HG03196 (cell line): ENCODE measurements around the gene ARL16.

Source experiments
- ATAC-seq: cut with Tn5 transposase; IDR thresholded peaks from one replicate; pipeline ENCODE4 v1.9.1; 2021; ENCODE audit not compliant: unreplicated experiment

The ARL16 gene

GRCh38 chr17:81683584-81684441 is at the start of gene ARL16, which contains the start of gene HGS:
TSS of gene ARL16 (minus strand) at chr17:81683797. CDS start at chr17:81683753, 44 bp downstream.
TSS of gene HGS (plus strand) at chr17:81684011. CDS start at chr17:81684067, 56 bp downstream.
- ATAC-seq, result peak; percentile 88

- ATAC-seq, result no peak
These were observed 43.9 kb upstream of the ARL16 start for GRCh38 chr17:81727324-81728031.

GRCh38 chr17:81726004-81726403 is 42.4 kb upstream of the ARL16 start:
- no peak for ATAC-seq

- no peak for ATAC-seq
These were observed 41.8 kb upstream of the ARL16 start for GRCh38 chr17:81725439-81725838.

DNA sequence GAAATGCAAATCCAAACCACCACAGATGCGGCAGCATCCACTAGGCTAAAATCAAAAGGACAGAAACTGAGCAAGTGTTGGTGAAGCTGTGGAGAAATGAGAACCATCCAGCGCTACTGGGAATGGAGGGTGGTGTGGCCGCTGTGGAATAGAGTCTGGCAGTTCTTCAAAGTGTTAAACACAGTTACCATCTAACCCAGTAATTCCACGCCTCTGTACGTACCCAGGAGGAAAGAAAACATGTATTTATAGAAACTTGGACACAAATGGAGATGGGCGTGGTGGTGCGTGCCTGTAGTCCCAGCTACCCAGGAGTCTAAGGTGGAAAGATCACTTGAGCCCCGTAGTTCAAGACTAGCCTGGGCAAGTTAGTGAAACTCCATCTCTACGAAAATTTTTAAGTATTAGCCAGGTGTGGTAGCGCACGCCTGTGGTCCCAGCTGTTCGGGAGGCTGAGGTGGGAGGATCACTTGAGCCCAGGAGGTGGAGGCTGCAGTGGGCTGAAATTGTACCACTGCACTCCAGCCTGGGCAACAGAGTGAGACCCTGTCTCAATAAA is 40.1 kb upstream of the ARL16 start:
- ATAC-seq, result no peak

DNA sequence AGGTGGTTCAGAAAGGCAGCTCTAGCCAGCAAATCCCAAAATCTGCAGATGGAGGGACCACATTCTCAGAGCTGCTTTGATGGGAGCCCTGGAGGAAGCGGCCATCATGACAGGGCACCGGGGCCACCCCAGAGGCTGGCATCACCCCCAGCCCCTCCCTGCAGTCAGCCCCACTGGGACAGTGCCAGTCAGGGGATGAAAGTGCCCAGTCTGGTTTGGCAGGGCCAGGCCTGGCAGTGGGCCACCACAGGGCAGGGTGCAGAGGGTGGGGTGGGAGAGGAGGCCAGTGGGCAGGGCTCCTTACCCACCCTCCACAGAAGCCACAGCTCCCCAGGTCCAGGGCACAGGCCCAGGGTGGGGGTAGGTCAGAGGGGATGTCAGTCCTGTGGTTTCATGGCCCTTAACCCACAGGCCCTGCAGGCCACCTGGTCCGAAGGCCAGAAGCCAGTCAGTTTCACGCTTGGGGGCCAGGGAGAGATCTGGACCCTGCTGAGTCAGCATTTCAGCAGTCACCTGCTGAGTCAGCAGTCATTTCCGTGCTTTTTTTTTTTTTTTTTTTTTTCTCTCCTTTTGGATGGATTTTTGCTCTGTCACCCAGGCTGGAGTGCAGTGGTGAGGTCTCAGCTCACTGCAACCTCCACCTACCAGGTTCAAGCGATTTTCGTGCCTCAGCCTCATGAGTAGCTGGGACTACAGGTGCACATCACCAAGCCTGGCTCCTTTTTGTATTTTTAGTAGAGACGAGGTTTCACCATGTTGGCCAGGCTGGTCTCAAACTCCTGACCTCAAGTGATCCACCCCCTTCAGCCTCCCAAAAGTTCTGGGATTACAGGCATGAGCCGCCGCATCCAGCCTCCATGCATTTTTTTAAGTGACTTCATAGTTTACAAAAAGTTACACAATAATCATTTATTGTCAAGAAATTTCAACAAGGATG is 38.9 kb upstream of the ARL16 start:
- no peak for ATAC-seq

- no peak for ATAC-seq
These were observed 36.9 kb upstream of the ARL16 start for GRCh38 chr17:81720267-81721071.

GRCh38 chr17:81719410-81720266 is 36.0 kb upstream of the ARL16 start:
- no peak for ATAC-seq

DNA sequence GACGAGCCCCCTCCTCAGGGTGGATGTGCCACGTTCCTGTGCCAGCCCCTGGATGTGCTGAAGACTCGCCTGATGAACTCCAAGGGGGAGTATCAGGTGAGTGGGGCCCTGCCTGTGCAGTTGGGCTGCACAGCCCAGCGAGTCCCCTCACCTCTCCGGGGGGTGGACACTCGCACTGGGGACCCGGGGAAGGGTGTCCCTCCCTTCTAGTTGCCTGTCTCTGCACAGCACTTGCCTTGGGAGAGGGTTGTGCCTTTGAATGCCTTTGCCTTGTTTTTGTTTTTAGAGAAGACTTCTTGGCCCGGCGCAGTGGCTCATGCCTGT is 34.1 kb upstream of the ARL16 start:
- ATAC-seq, result no peak

DNA sequence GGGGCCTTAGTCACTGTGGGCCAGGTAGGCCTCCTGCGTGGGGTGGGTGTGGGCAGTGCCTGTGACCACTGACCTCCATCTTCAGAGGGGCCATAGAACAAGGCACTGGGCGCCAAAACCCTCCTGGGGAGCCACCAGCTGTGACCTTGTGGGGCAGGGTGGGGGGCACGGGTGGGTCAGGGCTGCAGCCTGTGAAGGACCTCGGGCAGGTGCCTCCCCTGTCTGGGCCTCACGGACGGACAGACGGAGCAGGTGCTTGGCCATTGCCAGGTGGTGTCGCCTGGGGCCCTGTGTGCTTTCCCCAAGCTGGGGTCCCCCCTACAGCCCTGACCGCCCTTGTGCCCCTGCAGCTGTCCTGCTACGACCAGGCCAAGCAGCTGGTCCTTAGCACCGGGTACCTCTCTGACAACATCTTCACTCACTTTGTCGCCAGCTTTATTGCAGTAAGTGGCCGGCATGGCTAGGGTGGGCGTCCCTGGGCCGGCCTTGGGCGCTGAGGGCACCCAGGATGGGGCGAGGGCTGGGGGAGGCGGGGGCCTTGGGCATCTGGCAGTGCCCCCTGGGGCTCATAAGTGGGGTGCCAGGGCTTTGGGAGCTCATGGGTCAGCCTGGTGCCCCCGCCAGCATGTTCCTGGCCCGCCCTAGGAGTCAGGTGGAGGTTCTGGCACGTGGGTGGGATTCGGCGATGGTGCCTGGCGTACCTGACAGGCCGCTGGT is 33.6 kb upstream of the ARL16 start:
- ATAC-seq, result no peak

GRCh38 chr17:81716674-81716996 is 33.0 kb upstream of the ARL16 start:
- no peak for ATAC-seq

DNA sequence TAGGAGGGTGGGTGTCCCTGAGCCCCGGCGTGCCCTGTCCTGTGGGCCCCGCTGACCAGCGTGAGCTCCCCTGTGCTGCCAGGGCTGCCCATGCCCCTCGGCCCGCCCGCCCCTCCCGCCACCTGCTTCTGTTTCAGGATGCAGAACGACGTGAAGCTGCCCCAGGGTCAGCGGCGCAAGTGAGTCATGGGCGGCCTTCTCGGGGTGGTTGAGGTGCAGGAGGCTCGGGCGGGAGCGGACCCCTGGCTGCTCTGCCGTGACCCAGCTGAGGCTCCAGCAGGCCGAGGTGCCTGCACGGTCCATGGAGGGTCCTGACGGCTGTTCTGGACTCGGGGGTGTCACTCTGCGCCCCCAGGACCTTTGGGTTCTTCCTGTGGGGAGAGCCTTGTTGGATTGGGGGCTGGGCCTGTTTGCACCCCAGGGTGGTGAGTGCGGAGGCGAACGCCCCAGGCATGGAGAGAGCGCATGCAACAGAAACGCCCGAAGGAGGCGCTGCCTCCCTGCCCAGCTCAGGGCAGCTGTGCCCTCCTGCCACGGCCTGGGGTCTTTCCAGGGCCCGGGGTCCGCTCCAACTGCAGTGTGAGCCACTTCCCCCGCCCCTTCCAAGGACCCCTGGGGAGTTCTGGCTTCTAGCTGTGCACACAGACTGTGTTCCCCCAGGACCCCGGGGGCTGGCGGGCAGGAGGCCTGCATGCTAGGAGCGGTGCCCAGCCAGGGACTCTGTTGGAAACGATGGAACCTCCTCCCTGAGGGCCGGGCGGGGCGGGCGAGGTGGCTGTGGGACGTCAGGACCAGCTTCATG is 32.5 kb upstream of the ARL16 start:
- no peak for ATAC-seq

- no peak for ATAC-seq
These were observed 31.7 kb upstream of the ARL16 start for GRCh38 chr17:81715107-81715871.

DNA sequence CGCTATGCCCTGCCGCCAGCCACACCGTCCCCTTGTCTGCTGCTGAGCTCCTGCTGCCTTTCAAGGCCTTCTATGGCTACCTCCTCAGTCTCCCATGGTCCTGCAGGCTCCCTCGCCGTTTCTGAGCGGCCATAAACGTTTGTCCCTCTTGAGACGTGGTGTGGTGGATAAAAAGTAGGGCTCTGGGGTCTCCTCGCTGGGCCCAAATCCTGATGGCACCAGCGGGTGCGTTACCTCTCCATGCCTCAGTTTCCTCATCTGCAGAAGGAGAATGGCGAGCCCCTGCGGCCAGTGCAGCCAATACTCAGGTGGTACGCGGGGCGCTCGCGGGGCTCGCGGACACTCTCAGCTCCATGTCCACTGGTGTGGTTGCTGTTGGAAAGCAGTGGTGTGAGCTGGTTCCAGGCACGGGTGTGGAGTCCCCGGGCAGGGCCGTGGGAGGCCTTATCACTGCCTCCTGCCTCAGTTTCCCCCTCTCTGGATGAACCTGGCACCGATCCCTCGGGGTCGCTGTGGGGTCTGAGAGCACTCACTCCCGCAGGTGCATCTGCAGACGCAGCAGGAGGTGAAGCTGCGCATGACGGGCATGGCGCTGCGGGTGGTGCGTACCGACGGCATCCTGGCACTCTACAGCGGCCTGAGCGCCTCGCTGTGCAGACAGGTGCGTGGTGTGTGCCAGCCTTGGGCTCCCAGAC is 31.0 kb upstream of the ARL16 start:
- no peak for ATAC-seq

- no peak for ATAC-seq
These were observed 30.2 kb upstream of the ARL16 start for GRCh38 chr17:81713556-81714411.
